ENCODE data around the gene VAC14. TPM values are rescaled to one million over a fixed set of nuclear protein-coding genes. Genes with fewer than 3 reads are reported as not detected.

The VAC14 gene
- polyA plus RNA-seq, 3 donors, result 20.7 to 49.4 (median 31.1) TPM

DNA sequence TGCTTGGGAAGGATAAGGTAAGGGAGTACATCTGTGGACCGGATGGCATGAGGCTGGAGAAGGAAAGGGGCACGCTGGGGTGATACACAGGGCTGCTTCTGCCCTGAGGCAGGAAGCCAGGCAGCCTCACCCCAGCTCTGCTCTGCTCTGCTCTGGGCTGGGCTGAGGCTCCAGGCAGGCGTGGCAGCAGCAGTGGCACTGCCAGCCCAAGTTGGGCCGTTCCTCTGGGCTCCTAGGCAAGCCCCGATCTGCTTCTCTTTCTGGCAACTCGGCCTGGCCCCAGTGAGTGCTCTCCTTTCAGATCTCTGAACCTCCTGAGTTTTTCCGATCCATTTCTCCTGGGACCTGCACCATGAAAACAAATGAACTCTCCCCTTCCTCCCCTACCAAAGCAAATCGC, 44.9 kb downstream of the VAC14 start:
- Mint-ChIP-seq H3K27ac (peak overlapping the region in 1 of 7 donors; percentile 59), H3K9me3 (no peaks in the 10 kb centered on the region), H3K4me1 (peaks cover 17% of the 10 kb centered on the region), H3K27me3 (ENCODE audit: low read depth in 3 of 3) (peaks cover 0 to 1% (median 0%) of the 10 kb centered on the region in 3 donors), H3K4me3 (no peak overlapping the region), H3K36me3 (peaks cover 62 to 82% of the 10 kb centered on the region in 2 donors)
- H3K9ac ChIP-seq (ENCODE audit: insufficient read depth, low read length, poor library complexity, severe bottlenecking), result no peak overlapping the region
- no peaks in the 10 kb centered on the region for H3K79me2 ChIP-seq (ENCODE audit: insufficient read depth, low read length)
- intact Hi-C loops (cut with micrococcal nuclease), result no loop called here
- H3K27me3 ChIP-seq (ENCODE audit: control insufficient read depth in 2 of 2, insufficient read depth in 2 of 2, low read length in 2 of 2), result no peaks in the 10 kb centered on the region
- H3K9me3 ChIP-seq (replicated peaks in 1 of 2; ENCODE audit: control insufficient read depth in 1 of 2, insufficient read depth in 1 of 2, low read length in 2 of 2), result no peaks in the 10 kb centered on the region
- 97% methylated on average over 8 of the region's 8 CpGs for WGBS (ENCODE audit: insufficient coverage)
- H3K4me2 ChIP-seq (replicated peaks; ENCODE audit: extremely low read depth, low read length, poor library complexity, severe bottlenecking), result no peak overlapping the region
- H4K20me1 ChIP-seq (ENCODE audit: insufficient read depth, low read length), result peaks cover 6% of the 10 kb centered on the region
- no peak for DNase-seq
- no peaks in the 10 kb centered on the region for H3K4me1 ChIP-seq (ENCODE audit: control insufficient read depth in 1 of 2, insufficient read depth in 2 of 2, low read length in 2 of 2)
- no peak overlapping the region for H2AFZ ChIP-seq (ENCODE audit: insufficient read depth, low read depth, low read length, poor library complexity, severe bottlenecking)
- peaks cover 66 to 97% of the 10 kb centered on the region in 2 donors for H3K36me3 ChIP-seq (replicated peaks in 1 of 2; ENCODE audit: control insufficient read depth in 1 of 2, insufficient read depth in 2 of 2, low read length in 2 of 2)
- H3K4me3 ChIP-seq (replicated peaks in 1 of 3; ENCODE audit: low read depth in 2 of 3, low read length in 3 of 3), result no peak overlapping the region
- H3K27ac ChIP-seq (ENCODE audit: low read depth in 1 of 2, low read length in 2 of 2), result no peak overlapping the region
- TF ChIP-seq, protein P1, sequence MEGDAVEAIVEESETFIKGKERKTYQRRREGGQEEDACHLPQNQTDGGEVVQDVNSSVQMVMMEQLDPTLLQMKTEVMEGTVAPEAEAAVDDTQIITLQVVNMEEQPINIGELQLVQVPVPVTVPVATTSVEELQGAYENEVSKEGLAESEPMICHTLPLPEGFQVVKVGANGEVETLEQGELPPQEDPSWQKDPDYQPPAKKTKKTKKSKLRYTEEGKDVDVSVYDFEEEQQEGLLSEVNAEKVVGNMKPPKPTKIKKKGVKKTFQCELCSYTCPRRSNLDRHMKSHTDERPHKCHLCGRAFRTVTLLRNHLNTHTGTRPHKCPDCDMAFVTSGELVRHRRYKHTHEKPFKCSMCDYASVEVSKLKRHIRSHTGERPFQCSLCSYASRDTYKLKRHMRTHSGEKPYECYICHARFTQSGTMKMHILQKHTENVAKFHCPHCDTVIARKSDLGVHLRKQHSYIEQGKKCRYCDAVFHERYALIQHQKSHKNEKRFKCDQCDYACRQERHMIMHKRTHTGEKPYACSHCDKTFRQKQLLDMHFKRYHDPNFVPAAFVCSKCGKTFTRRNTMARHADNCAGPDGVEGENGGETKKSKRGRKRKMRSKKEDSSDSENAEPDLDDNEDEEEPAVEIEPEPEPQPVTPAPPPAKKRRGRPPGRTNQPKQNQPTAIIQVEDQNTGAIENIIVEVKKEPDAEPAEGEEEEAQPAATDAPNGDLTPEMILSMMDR (IDR thresholded peaks at IDR 0.05), result no peak

DNA sequence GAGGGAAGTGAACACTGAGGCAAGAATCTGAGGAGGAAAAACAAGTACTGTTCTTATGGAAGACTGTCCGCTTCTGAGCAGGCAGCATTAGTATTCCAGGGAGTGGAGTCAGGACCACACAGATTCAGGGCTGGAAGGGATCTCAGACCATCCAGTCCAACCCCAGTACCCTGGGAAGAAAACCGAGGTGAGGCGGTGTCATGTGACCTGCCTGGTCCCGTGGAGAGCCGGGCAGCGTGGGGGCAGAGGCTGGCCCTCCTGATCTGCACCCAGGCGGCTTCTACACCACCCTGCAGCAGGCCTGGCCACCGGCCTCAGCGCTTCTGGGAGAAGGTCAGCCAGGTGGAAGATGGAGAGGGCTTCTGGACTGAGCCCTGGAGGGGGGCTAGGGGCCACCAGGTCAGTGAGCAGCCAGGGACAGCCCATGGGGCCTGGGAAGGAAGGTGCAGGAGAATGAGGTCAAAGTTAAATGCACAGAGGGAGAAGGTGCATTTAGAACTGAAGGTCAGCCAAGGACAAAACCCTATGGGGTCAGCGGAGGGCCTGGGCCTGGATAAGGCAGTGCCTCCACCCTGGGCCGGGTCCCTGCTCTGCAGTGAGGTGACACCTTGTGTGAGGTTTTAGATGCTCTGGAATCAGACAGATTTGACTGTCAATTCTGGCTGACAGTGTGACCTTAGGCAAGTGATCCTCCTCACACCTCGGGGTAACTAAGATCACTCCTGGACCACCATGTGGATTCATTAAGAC, 45.9 kb downstream of the VAC14 start:
- H3K79me2 ChIP-seq (ENCODE audit: insufficient read depth, low read length), result no peaks in the 10 kb centered on the region
- Mint-ChIP-seq H3K27ac (peak overlapping the region in 1 of 7 donors; percentile 15), H3K4me1 (peaks cover 22% of the 10 kb centered on the region), H3K36me3 (peaks cover 64 to 82% of the 10 kb centered on the region in 2 donors), H3K4me3 (no peak overlapping the region), H3K27me3 (ENCODE audit: low read depth in 3 of 3) (peaks cover 0 to 1% (median 0%) of the 10 kb centered on the region in 3 donors), H3K9me3 (no peaks in the 10 kb centered on the region)
- H3K27me3 ChIP-seq (ENCODE audit: control insufficient read depth in 2 of 2, insufficient read depth in 2 of 2, low read length in 2 of 2), result no peaks in the 10 kb centered on the region
- H3K27ac ChIP-seq (ENCODE audit: low read depth in 1 of 2, low read length in 2 of 2), result no peak overlapping the region
- no peak overlapping the region for H2AFZ ChIP-seq (ENCODE audit: insufficient read depth, low read depth, low read length, poor library complexity, severe bottlenecking)
- WGBS (ENCODE audit: insufficient coverage), result 98% methylated on average over 5 of the region's 12 CpGs
- intact Hi-C loops (cut with micrococcal nuclease), result no loop called here
- H3K9ac ChIP-seq (ENCODE audit: insufficient read depth, low read length, poor library complexity, severe bottlenecking), result no peak overlapping the region
- H3K36me3 ChIP-seq (replicated peaks in 1 of 2; ENCODE audit: control insufficient read depth in 1 of 2, insufficient read depth in 2 of 2, low read length in 2 of 2), result peaks cover 58 to 97% of the 10 kb centered on the region in 2 donors
- TF ChIP-seq, protein P1 (IDR thresholded peaks at IDR 0.05), result no peak
- H3K9me3 ChIP-seq (replicated peaks in 1 of 2; ENCODE audit: control insufficient read depth in 1 of 2, insufficient read depth in 1 of 2, low read length in 2 of 2), result no peaks in the 10 kb centered on the region
- H4K20me1 ChIP-seq (ENCODE audit: insufficient read depth, low read length), result peaks cover 7% of the 10 kb centered on the region
- H3K4me2 ChIP-seq (replicated peaks; ENCODE audit: extremely low read depth, low read length, poor library complexity, severe bottlenecking), result no peak overlapping the region
- no peaks in the 10 kb centered on the region for H3K4me1 ChIP-seq (ENCODE audit: control insufficient read depth in 1 of 2, insufficient read depth in 2 of 2, low read length in 2 of 2)
- no peak overlapping the region for H3K4me3 ChIP-seq (replicated peaks in 1 of 3; ENCODE audit: low read depth in 2 of 3, low read length in 3 of 3)
- DNase-seq, result no peak
